GM18951 (cell line): ENCODE results near the gene ROCK2.
"Not testable (repeated sequence)": the region's sequence is repeated elsewhere in the genome, so short reads cannot be mapped to it uniquely, and the experiment has no call there.

ENCODE experiments used
- POLR2A ChIP-seq: IDR thresholded peaks from 4 replicates; pipeline ENCODE4 v1.6.1; 2011; ENCODE audit warnings: mild to moderate bottlenecking; ENCODE audit not compliant: insufficient read length, insufficient read depth; ENCODE audit errors: extremely low read depth
- in situ Hi-C: fragments of 300-500 bp; cut with MboI; formaldehyde crosslinking; loops from one replicate; pipeline ENCODE4 v1.12.0; 2022; ENCODE audit warnings: low sequenced_read_pairs, mixed read lengths, inconsistent platforms; ENCODE audit not compliant: unreplicated experiment

Gene ROCK2

DNA sequence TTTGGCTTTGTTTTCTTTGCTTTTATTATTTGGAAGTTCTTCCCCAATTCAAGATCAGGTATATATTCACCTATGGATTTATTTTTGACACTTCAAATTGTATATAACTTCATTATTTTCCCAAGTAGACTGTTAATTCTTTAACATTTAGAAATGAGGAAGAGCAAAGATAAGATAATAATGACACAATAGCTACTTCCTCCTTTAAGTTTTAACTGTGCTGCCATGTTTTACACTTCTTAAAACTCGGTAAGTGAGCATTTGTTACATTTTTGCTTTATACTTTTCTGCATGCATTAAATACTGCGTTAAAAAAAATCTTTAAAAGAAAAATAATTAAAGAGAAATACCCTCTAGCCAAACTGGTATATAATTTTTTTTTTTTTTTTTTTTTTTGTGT, 156.7 kb downstream of the ROCK2 start:
- in situ Hi-C loops, result no loop called here
- no peak for TF ChIP-seq POLR2A

DNA sequence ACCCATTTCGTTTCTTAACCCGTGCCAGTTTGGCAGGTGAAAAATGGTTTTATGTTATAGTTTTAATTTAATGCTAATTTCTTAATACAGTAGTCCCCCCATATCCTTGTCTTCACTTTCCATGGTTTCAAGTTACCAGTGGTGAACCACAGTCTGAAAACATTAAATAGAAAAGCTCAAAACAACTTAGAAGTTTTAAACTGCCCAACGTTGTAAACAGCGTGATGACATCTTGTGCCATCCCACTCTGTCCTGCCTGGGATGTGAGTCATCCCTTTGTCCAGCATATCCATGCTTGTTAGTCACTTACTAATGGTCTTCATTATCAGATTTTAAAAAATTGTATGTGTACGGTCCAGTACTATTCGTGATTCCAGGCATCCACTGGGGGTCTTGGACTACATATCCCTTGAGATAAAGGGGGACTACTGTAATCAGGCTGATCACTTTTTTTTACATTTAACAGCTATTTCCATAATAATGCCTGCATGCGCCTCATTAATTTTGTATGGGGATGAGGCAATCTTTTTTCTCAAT, 157.3 kb downstream of the ROCK2 start:
- no peak for TF ChIP-seq POLR2A
- in situ Hi-C loops, result no loop called here

DNA sequence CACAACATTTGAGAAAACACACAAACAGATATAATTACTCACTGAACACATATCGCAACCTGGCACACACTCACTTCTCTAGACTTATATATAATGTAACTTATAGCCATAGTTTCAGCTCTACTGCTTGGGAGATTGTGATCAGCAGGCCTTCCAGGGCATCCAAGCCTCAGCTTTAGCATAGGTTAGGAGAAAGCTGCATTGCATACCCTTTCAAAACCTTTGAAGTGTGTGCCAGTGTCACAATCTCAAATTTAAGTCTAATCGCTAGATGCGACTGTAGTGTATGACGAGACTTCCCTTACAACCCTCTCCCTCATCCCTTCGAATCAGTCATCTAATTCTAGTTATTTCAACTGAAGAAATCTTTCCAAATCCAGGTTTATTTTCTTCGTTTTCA, 158.3 kb downstream of the ROCK2 start:
- in situ Hi-C loops, result no loop called here
- no peak for TF ChIP-seq POLR2A

DNA sequence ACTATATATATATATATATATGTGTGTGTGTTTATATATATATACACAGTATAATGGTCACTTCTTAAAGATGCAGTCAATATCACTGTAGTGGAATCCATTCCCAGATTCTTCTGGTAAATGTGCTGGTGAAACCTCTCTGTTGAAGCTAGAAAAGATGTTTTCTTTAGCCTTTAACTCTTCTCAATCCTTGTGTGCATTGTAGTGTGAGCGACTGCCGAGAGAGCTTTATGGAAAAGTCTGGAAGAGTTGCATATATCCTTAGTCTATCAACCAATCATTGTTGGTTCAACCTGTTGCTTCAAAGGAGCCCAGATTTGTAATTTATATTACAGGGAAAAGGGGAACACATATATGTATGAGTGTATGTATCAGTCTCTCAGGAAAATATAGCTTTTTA, 161.5 kb downstream of the ROCK2 start:
- TF ChIP-seq POLR2A, result no peak
- in situ Hi-C loops, result no loop called here

DNA sequence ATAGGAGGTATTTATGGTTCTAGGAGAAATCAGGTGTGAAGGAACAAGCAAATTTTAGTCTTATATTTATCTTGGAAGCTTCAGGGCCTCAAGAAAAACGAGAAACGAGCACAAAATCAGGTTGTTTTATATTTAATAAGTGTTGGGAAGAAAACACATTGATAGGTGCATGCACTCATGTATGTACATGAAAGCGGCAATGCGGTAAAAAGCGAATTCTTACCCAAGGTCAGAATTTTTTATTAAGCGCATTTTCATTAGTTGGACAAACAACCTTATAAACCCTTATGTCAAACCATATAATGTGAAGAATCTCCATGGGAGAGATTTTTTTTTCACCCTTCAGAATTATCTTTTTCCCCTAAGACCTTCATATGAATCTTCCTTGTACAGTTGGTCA, 163.8 kb downstream of the ROCK2 start:
- in situ Hi-C loops, result no loop called here
- no peak for TF ChIP-seq POLR2A

DNA sequence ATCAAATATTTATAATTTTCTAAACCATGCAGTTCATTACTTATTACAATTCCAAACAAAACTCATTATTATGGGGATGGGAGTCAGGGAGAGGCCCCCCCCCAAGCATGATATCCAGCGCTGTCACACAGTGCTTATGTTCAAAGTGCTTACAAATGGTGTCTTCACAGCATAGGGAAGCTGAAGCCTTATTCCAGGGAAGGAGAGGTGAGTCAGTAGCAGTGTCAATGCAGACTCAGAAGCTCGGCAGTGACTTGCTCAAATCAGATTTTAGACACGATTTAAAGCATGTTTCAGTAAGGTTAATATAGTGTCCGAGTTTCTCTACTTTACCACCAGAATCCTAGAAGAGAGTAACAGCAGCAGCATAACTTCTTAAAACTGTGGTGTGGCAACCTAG, 164.5 kb downstream of the ROCK2 start:
- TF ChIP-seq POLR2A, result no peak
- in situ Hi-C loops, result no loop called here

DNA sequence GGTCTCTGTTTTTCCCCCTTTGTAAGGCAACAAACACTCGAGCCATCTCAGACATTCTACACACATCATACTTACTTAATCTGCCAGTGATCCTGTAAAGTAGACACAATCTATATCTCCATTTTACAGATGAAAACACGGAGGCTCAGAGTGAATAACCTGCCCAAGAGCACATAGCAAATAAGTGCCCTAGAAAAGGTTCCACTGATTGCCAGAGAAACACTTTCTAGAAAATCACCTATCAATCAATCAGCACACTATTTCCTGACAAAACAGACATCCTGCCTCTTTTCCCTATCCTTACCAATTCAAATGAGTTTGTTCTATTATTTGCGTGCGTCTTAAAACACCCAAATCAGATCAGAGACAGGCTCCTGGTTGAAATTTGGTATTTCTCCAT, 165.2 kb downstream of the ROCK2 start:
- in situ Hi-C loops, result no loop called here
- no peak for TF ChIP-seq POLR2A

DNA sequence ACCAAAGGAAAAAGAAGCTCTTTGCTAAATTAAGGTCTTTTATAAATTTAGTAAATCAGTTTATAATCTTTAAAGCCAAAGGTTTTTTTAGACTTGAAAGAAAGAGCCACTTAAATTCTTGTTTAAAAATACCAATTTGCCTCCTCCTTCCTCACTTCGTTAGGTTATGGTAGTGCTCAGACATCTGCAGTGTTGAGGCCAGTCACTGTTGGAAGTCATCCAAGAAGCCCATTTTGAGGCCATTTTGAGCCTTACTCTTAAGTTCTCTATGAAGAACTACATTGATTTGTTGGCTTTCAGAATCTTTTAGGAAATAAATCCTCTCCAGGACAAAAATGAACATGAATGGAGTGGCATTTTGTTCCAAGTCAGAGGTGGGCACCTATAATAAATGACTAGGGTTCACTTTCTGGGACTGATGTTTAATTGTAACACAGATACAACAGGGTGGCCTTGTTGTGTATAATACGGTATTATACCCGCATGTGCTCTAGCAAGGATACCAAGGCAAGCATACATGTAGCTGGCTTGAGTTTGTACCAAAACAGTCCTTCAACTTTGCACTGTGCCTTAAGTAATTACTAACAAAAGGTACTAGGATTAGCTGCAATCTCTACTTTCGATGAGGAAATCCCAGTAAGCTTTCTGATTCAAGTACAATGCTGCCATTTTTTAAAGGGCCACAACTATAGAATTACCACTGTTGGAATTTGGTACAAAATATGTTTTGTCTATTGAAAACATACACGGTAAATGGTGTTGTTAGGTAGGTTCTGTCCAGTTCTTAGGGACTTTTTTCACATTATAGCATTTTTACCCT, 166.4 kb downstream of the ROCK2 start:
- TF ChIP-seq POLR2A, result no peak
- in situ Hi-C loops, result no loop called here

DNA sequence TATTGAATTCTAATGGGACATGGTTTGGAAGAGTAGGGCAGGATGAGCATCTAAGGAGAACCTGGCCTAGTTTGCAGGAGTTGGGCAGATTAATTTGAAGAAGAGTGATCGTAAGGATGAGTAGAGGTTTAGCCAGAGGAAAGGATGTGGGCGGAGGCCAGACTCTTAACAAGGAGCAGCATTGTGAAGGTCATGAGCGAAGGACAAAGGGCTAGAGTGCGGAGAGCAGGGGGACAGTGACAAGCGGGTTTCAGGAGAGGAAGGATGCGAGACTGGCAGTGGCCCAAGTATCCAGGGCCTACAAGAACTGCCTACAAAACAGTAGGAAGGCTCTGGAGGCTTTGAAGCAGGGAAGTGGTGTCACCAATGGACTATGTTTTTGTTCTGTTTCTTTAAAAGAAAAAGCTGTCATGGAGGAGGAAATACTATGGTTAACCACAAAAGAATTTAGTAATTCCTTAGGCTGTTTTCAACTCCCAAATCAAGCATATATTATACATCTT, 169.1 kb downstream of the ROCK2 start:
- no peak for TF ChIP-seq POLR2A
- in situ Hi-C loops, result no loop called here

DNA sequence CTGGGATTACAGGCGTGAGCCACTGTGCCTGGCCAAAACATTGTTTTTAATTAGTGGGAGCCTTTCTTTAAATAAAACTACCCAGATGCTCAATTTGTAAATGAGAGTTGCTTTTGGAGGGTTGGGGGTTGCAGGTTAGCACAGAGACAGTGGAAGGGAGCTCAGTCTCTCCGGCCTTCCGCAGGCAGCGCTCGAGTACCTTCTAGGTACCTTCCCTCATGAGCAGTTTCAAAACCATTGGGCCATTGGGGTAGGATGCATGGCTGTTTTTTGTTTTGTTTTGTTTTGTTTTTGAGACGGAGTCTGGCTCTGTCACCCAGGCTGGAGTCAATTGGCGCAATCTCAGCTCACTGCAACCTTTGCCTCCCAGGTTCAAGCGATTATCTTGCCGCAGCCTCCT, 170.2 kb downstream of the ROCK2 start:
- in situ Hi-C loops, result no loop called here
- TF ChIP-seq POLR2A, result no peak

DNA sequence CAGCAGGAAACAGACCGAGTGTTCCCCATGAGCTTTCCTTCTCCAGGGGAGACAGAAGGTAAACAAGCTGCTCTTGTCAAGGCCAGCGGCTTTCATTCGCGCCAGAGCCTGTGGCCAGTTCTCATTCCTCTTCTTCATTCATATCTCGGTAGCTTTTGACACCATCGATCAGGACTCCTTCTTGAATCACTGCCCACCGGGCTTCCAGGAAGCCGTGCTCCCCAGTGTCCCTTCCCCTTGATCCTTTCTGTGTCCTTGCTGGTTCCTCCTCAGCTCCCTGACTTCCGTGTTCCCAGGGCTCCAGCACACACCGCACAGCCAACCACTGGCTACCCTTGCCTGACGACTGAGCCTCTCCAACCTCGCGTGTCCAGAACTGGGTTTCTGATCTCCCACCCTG, 175.1 kb downstream of the ROCK2 start:
- no peak for TF ChIP-seq POLR2A
- in situ Hi-C loops, result no loop called here

DNA sequence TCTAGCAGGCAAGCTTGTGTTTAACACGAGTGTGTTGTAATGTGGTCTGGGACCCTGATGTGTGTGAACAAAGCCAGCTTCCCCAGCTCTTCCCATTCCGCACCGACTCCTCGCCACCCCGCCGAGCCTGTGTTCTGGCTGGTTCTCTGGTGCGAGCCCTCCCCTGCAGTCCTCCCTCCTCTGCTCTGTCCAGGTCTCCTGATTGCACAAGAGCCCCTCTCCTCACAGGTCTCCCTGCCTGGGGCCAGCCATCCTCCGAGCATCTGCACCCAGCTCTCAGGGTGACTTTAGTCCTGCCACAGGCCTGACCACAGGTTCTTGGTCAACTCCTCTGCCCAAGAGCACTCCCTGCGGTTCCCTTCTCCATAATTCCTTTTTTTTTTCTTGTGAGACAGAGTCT, 175.9 kb downstream of the ROCK2 start:
- TF ChIP-seq POLR2A, result no peak
- in situ Hi-C loops, result no loop called here

DNA sequence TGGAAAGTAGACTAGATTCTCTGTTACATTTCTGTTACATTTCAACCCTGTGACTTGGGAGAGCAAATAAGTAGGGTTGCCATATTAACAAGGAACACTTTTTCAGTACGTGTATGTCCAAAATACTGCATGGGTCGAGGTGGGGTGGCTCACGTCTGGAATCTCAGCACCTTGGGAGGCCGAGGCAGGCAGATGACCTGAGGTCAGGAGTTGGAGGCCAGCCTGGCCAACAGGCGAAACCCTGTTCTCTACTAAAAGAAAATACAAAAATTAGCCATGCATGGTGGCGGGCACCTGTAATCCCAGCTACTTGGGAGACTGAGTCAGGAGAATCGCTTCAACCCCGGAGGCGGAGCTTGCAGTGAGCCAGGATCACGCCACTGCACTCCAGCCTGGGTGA, 178.0 kb downstream of the ROCK2 start:
- in situ Hi-C loops, result no loop called here
- TF ChIP-seq POLR2A, result no peak

DNA sequence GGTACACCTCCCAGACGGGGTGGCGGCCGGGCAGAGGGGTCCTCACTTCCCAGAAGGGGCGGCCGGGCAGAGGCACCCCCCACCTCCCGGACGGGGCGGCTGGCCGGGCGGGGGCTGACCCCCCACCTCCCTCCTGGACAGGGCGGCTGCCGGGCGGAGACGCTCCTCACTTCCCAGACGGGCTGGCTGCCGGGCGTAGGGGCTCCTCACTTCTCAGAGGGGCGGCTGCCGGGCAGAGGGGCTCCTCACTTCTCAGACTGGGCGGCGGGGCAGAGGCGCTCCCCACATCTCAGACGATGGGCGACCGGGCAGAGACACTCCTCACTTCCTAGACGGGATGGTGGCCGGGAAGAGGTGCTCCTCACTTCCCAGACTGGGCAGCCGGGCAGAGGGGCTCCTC, 179.4 kb downstream of the ROCK2 start:
- in situ Hi-C loops, result not testable (repeated sequence)

DNA sequence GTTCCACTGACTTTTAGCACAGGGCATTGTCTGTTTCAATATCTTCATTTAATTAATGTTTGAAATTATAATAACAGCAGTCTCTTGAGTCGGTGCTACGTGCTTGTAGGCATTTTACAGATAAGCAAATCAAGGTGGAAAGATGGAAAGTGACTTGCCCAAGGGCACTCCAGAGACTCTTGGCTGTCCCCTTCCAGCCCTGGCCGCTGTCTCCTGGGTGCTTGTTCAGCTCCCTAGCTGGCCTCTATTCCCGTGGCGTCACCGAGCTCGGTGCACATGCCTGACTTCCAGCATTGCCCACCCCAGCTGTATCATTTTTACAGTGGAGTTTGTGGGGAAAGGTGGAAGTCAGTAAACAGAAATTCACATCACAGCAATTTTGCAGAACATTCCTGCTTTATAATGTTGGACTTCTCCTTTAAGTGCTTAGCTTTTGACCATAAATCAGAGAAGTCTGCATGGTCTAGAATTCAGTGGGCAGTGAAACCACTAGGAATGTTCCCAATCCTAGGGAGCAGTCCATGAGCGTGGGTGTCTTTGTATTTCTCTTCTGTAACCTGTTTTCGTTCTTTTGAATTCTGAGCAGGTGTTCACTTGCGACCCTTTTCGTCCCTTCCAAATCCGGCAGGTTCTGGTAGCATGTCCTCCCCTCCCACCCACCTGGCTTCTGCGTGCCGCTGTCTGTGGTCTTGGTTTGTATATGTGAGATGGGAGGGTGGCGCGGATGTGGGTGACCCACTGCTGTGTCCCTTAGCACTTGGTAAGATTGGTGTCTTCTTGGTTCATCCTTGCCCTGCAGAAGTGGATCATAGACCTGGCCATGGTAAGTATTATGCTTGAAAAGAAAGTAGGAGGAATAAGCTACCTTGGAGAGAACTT, 180.8 kb downstream of the ROCK2 start:
- in situ Hi-C loops, result no loop called here
- no peak for TF ChIP-seq POLR2A
